Parathyroid adenoma (tissue), 2 donors: ENCODE measurements around the gene PREX1.

Experiments
- H2AFZ ChIP-seq: fragments of 300-600 bp; sonication (generic); one replicate; pipeline ENCODE4 v1.7.0; 2017; ENCODE audit warnings: antibody characterized with exemption, mild to moderate bottlenecking
- H3K27ac ChIP-seq: fragments of 300-600 bp; sonication (generic); one replicate; pipeline ENCODE4 v1.7.0; 2017
- H3K27me3 ChIP-seq: fragments of 300-600 bp; sonication (generic); one replicate; pipeline ENCODE4 v1.7.0; 2017; ENCODE audit warnings: low read length; ENCODE audit not compliant: control insufficient read depth, insufficient read depth
- H3K36me3 ChIP-seq: fragments of 300-600 bp; sonication (generic); one replicate; pipeline ENCODE4 v1.7.0; 2017; ENCODE audit warnings: low read length; ENCODE audit not compliant: control insufficient read depth, insufficient read depth
- H3K4me1 ChIP-seq: fragments of 300-600 bp; sonication (generic); one replicate; pipeline ENCODE4 v1.7.0; 2017; ENCODE audit warnings: control low read depth
- H3K4me2 ChIP-seq: fragments of 300-600 bp; sonication (generic); one replicate; pipeline ENCODE4 v1.7.0; 2017; ENCODE audit warnings: low read length
- H3K4me3 ChIP-seq: fragments of 300-600 bp; sonication (generic); one replicate; pipeline ENCODE4 v1.7.0; 2017; ENCODE audit warnings: low read depth, low read length
- H3K79me2 ChIP-seq: fragments of 300-600 bp; sonication (generic); one replicate; pipeline ENCODE4 v1.7.0; 2017; ENCODE audit warnings: control low read depth
- H3K9ac ChIP-seq: fragments of 300-600 bp; sonication (generic); one replicate; pipeline ENCODE4 v1.7.0; 2017; ENCODE audit warnings: mild to moderate bottlenecking
- H3K9me3 ChIP-seq: fragments of 300-600 bp; sonication (generic); one replicate; pipeline ENCODE4 v1.7.0; 2017; ENCODE audit warnings: low read length; ENCODE audit not compliant: control insufficient read depth
- TF ChIP-seq, protein P1 (sequence below): fragments of 300-600 bp; sonication (generic); IDR thresholded peaks from one replicate; pipeline ENCODE4 v1.7.0; 2017; ENCODE audit warnings: antibody characterized with exemption, mild to moderate bottlenecking
- donor health status: primary hyperparathyroidism.

Gene PREX1

DNA sequence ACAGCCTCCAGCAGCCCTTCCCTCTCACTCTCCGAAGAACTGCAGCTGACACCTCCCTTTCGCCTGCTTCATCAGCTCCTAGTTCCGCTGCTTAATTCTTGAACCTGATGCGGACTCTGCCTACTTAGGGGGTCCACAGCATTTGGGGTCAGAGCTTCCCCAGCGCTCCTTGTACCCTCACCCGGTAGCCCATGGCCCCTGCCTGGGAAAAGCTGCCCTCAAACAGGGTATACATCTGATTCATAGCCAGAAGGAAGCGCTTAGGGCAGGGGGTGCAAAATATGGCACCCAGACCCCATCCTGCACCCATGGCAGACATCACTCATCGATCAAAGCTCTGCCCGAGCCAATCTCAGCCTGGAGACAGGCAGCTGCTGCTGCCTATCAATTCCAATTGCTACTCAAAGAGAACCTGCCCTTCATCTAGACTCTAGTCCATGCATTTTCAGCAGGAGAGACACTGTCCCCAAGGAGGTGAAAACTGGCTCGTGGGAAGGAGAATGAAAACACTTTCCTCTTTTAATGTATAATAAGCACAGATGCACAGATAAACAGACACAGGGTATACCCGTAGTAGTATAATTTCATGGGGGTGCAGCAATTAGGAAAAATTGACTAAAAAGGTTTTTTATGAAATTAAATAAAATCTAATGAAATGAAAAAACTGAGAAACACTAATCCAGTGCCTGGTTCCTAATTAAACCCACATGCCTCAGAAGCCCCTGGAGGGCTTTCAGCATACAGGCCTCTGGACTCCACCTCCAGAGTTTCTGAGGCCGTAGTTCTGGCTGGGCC is 194.8 kb downstream of the PREX1 start:
- H3K9me3 ChIP-seq, result no peaks in the 10 kb centered on the region
- H3K36me3 ChIP-seq, result no peaks in the 10 kb centered on the region
- H3K27ac ChIP-seq, result no peak overlapping the region
- no peak overlapping the region for H3K9ac ChIP-seq
- H3K27me3 ChIP-seq, result no peaks in the 10 kb centered on the region
- no peak overlapping the region for H3K4me3 ChIP-seq
- TF ChIP-seq, protein P1, sequence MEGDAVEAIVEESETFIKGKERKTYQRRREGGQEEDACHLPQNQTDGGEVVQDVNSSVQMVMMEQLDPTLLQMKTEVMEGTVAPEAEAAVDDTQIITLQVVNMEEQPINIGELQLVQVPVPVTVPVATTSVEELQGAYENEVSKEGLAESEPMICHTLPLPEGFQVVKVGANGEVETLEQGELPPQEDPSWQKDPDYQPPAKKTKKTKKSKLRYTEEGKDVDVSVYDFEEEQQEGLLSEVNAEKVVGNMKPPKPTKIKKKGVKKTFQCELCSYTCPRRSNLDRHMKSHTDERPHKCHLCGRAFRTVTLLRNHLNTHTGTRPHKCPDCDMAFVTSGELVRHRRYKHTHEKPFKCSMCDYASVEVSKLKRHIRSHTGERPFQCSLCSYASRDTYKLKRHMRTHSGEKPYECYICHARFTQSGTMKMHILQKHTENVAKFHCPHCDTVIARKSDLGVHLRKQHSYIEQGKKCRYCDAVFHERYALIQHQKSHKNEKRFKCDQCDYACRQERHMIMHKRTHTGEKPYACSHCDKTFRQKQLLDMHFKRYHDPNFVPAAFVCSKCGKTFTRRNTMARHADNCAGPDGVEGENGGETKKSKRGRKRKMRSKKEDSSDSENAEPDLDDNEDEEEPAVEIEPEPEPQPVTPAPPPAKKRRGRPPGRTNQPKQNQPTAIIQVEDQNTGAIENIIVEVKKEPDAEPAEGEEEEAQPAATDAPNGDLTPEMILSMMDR, result no peak
- H2AFZ ChIP-seq, result no peak overlapping the region
- no peaks in the 10 kb centered on the region for H3K4me1 ChIP-seq
- H3K79me2 ChIP-seq, result no peaks in the 10 kb centered on the region
- H3K4me2 ChIP-seq, result no peak overlapping the region

DNA sequence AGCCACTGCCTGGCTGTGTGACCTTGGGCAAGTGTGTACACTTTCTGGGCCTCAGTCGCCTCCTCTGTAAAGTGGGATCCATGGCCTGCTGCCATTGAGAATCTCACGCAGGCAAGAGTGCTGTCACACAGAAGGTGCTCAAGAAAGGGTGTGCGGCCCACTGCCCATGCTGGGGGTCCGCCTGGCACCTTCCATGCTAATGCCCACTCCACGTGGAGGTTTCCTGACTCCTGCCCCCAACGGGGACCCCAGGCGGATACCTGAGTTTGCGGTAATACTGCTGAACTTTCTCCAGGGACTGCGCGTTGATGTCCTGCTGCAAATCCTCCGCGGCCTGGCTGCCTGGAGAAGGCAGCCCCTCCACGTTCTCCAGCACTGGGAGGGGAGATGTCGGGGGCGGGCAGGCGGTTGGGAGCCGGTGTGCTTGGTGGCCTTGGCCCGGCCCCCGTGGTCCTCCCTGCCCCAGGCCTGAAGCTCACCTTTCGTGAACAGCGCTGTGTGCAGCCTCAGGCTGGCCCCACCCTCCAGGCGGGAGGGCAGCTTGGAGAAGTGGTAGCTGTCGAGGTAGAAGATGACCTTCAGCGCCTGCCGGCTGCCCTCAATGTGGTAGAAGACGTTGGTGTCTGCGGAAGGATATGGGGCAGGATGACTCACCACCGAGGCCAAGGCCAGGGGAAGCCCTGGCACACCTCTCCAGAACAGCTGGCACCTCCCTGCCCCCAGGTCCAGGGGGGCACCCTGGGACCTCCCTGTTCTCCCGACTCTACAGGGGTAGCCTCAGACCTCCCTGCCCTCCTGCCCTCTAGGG is 195.6 kb downstream of the PREX1 start:
- H3K4me3 ChIP-seq, result no peak overlapping the region
- H3K27ac ChIP-seq, result no peak overlapping the region
- no peaks in the 10 kb centered on the region for H3K9me3 ChIP-seq
- no peak overlapping the region for H3K9ac ChIP-seq
- no peaks in the 10 kb centered on the region for H3K79me2 ChIP-seq
- H3K36me3 ChIP-seq, result no peaks in the 10 kb centered on the region
- TF ChIP-seq, protein P1, result no peak
- H3K4me2 ChIP-seq, result no peak overlapping the region
- no peaks in the 10 kb centered on the region for H3K4me1 ChIP-seq
- no peak overlapping the region for H2AFZ ChIP-seq
- no peaks in the 10 kb centered on the region for H3K27me3 ChIP-seq

DNA sequence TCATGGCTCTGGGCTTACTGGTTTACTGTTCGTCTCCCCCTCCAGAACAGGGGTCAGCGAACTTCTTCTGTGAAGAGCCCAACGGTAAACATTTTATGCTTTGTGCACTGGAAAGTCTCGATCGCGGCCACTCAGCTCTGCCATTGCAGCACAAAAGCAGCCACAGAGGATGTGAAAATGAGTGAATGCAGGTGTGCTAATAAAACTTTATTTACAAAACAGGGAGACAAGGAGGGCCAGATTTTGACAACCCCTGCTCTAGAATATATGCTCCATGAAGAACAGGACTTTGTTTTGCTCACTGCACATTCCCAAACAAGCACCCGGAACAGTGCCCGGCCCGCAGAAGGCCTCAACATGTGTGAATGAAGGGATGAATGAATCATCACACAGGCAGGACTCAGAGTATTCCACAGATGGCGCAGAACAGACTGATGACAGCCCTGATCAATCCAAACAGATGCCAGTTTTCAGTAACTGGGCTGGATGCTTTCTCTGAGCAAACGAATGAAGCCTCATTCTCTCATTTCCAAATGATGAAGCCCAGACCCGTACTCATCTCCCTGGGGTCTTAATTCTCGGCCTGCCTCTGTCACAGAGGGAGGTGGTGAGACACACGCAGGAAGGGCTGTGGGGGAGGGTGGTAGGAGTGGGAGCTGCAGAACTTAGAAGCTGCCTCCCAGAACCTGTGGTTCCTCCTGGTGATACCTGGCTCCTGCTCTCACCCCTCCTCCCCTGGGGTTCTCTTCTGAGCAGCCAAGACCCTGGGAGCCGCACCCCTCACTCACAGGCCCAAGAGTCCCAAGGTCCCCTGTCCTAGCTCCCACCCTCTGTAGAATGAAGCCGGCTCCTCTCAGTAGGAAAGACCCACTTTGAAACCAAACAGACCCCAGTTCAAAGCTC is 196.4 kb downstream of the PREX1 start:
- no peaks in the 10 kb centered on the region for H3K4me1 ChIP-seq
- TF ChIP-seq, protein P1, result no peak
- no peak overlapping the region for H3K4me3 ChIP-seq
- no peaks in the 10 kb centered on the region for H3K9me3 ChIP-seq
- no peaks in the 10 kb centered on the region for H3K36me3 ChIP-seq
- no peak overlapping the region for H3K27ac ChIP-seq
- H2AFZ ChIP-seq, result no peak overlapping the region
- no peak overlapping the region for H3K4me2 ChIP-seq
- H3K27me3 ChIP-seq, result no peaks in the 10 kb centered on the region
- H3K79me2 ChIP-seq, result no peaks in the 10 kb centered on the region
- H3K9ac ChIP-seq, result no peak overlapping the region

DNA sequence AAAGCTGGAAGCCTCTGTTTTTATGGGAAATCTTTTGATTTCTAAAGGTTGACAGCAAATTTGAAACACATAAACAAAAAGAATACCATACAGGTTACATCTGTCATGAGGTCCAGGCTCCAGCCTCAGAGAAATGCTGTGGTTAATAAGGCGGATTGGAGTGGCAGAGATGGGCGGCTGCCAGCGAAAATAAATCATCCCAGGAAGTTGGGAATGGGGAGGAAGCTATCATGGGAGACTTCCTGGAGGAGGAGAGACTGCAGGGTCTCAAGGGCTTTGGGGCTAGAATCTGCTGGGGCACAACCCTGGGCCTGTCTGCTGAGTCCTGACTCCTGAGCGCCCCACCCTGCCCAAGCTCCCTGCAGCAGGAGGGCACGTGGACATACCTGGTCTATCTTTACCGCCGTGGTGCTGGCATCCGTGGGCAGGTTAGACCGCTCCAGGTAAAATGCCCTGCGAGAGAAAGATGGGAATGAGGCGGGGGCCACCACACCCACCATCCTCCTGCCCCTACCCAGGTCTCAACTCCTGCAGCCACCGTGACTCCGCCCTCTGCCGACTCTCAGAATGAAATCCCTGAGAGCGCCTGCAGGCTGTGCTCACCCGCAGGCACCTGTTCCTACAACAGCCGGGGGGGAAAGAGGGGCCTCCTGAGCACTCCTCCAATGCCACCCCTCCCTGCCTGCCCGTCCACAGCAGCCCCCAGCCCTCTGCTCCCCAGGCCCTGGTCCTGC is 197.3 kb downstream of the PREX1 start:
- H3K9ac ChIP-seq, result no peak overlapping the region
- H3K9me3 ChIP-seq, result no peaks in the 10 kb centered on the region
- H3K4me3 ChIP-seq, result no peak overlapping the region
- H2AFZ ChIP-seq, result no peak overlapping the region
- no peak overlapping the region for H3K4me2 ChIP-seq
- H3K27me3 ChIP-seq, result no peaks in the 10 kb centered on the region
- no peak overlapping the region for H3K27ac ChIP-seq
- no peaks in the 10 kb centered on the region for H3K79me2 ChIP-seq
- TF ChIP-seq, protein P1, result no peak
- H3K4me1 ChIP-seq, result no peaks in the 10 kb centered on the region
- no peaks in the 10 kb centered on the region for H3K36me3 ChIP-seq
